Activated B cell treated with CpG ODN at 0.5 μM for 24 hours (primary cell): Measurements from ENCODE around the gene PDE4B. TPM values are rescaled to one million over a fixed set of nuclear protein-coding genes. Genes with fewer than 3 reads are reported as not detected.

Source experiments
- ATAC-seq: fragments of 200-7000 bp; cut with Tn5 transposase; one replicate; pipeline ENCODE4 v1.10.0; 2021; ENCODE audit warnings: low read depth, mild to moderate bottlenecking, moderate library complexity
- CTCF ChIA-PET: fragments of 350-600 bp; sonication (Branson Sonifier 250); formaldehyde crosslinking; loops from one replicate; lab custom pipeline; 2021; ENCODE audit warnings: antibody characterized with exemption; lab: Charles Lee
- POLR2A ChIA-PET: fragments of 350-600 bp; sonication (Branson Sonifier 250); formaldehyde crosslinking; loops from one replicate; lab custom pipeline; 2021; ENCODE audit warnings: antibody characterized with exemption; lab: Charles Lee
- DNase-seq: peaks from one replicate; pipeline ENCODE4 v3.0.0; 2022
- H3K27ac Mint-ChIP-seq: one replicate; pipeline ENCODE4 v1.8.0; 2020; ENCODE audit warnings: mixed read lengths
- H3K27me3 Mint-ChIP-seq: one replicate; pipeline ENCODE4 v1.8.0; 2021; ENCODE audit warnings: mixed read lengths
- H3K36me3 Mint-ChIP-seq: one replicate; pipeline ENCODE4 v1.8.0; 2021; ENCODE audit warnings: low read depth, mixed read lengths
- H3K4me1 Mint-ChIP-seq: one replicate; pipeline ENCODE4 v1.8.0; 2021; ENCODE audit warnings: mixed read lengths
- H3K4me3 Mint-ChIP-seq: one replicate; pipeline ENCODE4 v1.8.0; 2020; ENCODE audit warnings: mild to moderate bottlenecking, mixed read lengths
- H3K9me3 Mint-ChIP-seq: one replicate; pipeline ENCODE4 v1.8.0; 2020; ENCODE audit warnings: mixed read lengths
- CTCF ChIP-seq: fragments of 200-600 bp; IDR thresholded peaks from one replicate; pipeline ENCODE4 v1.8.0; 2022; ENCODE audit warnings: antibody characterized with exemption, mild to moderate bottlenecking
- intact Hi-C: fragments of 100-400 bp; cut with micrococcal nuclease; formaldehyde crosslinking; loops from one replicate; pipeline ENCODE4 v1.15.1; 2024
- total RNA-seq: library from RNA; stranded (reverse); gene quantifications from 2 replicates; pipeline ENCODE4 v1.2.3, GENCODE V29; 2022

PDE4B gene
- total RNA-seq, 1 donor from 2014 or later: 84.1 TPM

- POLR2A ChIA-PET: interaction anchor here (0.6 to 1.6 kb wide), 2 partner anchors 15 to 138 kb away, joined by 3 to 6 read pairs; no protein-coding TSS in a partner anchor
- H3K4me1 Mint-ChIP-seq: peaks cover 8% of the 10 kb centered on the region
- DNase-seq (peak; percentile 46), ATAC-seq (peak; percentile 92)
- no peak for TF ChIP-seq CTCF
- no peaks in the 10 kb centered on the region for H3K36me3 Mint-ChIP-seq
- H3K27me3 Mint-ChIP-seq: peaks cover 12% of the 10 kb centered on the region
- no peak overlapping the region for H3K27ac Mint-ChIP-seq
- CTCF ChIA-PET: interaction anchor here (0.7 to 23.5 kb wide), 35 partner anchors 8 to 744 kb away, joined by 3 to 437 read pairs (median 5); no protein-coding TSS in a partner anchor
- no peak overlapping the region for H3K4me3 Mint-ChIP-seq
- intact Hi-C loops: loop anchor here (1.0 to 5.0 kb wide), 5 partner anchors 10 to 811 kb away; no protein-coding TSS in a partner anchor
- no peaks in the 10 kb centered on the region for H3K9me3 Mint-ChIP-seq
Measured at GRCh38 chr1:66242646-66243547, 450.2 kb downstream of the PDE4B start.

- Mint-ChIP-seq H3K27ac (no peak overlapping the region), H3K27me3 (peaks cover 6% of the 10 kb centered on the region), H3K4me1 (peaks cover 8% of the 10 kb centered on the region), H3K9me3 (no peaks in the 10 kb centered on the region), H3K36me3 (no peaks in the 10 kb centered on the region), H3K4me3 (no peak overlapping the region)
- ChIA-PET CTCF (interaction anchor here (0.7 to 23.5 kb wide), 19 partner anchors 9 to 291 kb away, joined by 3 to 437 read pairs (median 7); no protein-coding TSS in a partner anchor), POLR2A (interaction anchor here (0.7 kb wide), 1 partner anchor 114 kb away, joined by 3 read pairs; no protein-coding TSS in a partner anchor)
- ATAC-seq (peak; percentile 32), DNase-seq (no peak)
- no peak for TF ChIP-seq CTCF
- intact Hi-C loops: loop anchor here (2.0 to 5.0 kb wide), 3 partner anchors 203 to 811 kb away; no protein-coding TSS in a partner anchor
Measured at GRCh38 chr1:66243548-66244130, 450.9 kb downstream of the PDE4B start.

- ChIA-PET CTCF (interaction anchor here (1.4 to 23.5 kb wide), 6 partner anchors 8 to 287 kb away, joined by 3 to 437 read pairs (median 18); no protein-coding TSS in a partner anchor), POLR2A (no interaction called here)
- no peak for ATAC-seq
- H3K9me3 Mint-ChIP-seq: no peaks in the 10 kb centered on the region
- peaks cover 6% of the 10 kb centered on the region for H3K27me3 Mint-ChIP-seq
- no peak for DNase-seq
- H3K4me1 Mint-ChIP-seq: peaks cover 8% of the 10 kb centered on the region
- H3K36me3 Mint-ChIP-seq: no peaks in the 10 kb centered on the region
- TF ChIP-seq CTCF: no peak
- H3K27ac Mint-ChIP-seq: no peak overlapping the region
- no peak overlapping the region for H3K4me3 Mint-ChIP-seq
- intact Hi-C loops: loop anchor here (5.0 kb wide), 1 partner anchor 812 kb away; no protein-coding TSS in a partner anchor
Measured at GRCh38 chr1:66244429-66244828, 451.7 kb downstream of the PDE4B start.

- DNase-seq (no peak), ATAC-seq (no peak)
- intact Hi-C loops: no loop called here
- Mint-ChIP-seq H3K27me3 (peaks cover 6% of the 10 kb centered on the region), H3K27ac (no peak overlapping the region), H3K4me3 (no peak overlapping the region), H3K36me3 (no peaks in the 10 kb centered on the region), H3K4me1 (peaks cover 8% of the 10 kb centered on the region), H3K9me3 (no peaks in the 10 kb centered on the region)
- ChIA-PET CTCF (interaction anchor here (0.9 to 23.5 kb wide), 4 partner anchors 13 to 289 kb away, joined by 3 to 437 read pairs (median 4); no protein-coding TSS in a partner anchor), POLR2A (interaction anchor here (0.9 kb wide), 1 partner anchor 199 kb away, joined by 3 read pairs; no protein-coding TSS in a partner anchor)
- TF ChIP-seq CTCF: no peak
Measured at GRCh38 chr1:66245691-66246090, 453.0 kb downstream of the PDE4B start.
